Activated CD4-positive, CD25-positive, alpha-beta regulatory T cell treated with anti-CD3 and anti-CD28 coated beads, Interleukin-2, amount 50 U/mL, for 16 hours (primary cell): Measurements from ENCODE around the gene ITCH.
"Not testable (repeated sequence)": the region's sequence is repeated elsewhere in the genome, so short reads cannot be mapped to it uniquely, and the experiment has no call there.

Source experiments
- DNase-seq: peaks from one replicate; pipeline ENCODE4 v3.0.0-alpha.2; 2020; ENCODE audit warnings: low read depth, low spot score

The ITCH gene

GRCh38 chr20:34452281-34452982, 89.4 kb downstream of the ITCH start:
- no peak for DNase-seq

GRCh38 chr20:34458631-34459030, 95.6 kb downstream of the ITCH start:
- no peak for DNase-seq

GRCh38 chr20:34459209-34459897, 96.3 kb downstream of the ITCH start:
- DNase-seq: no peak

GRCh38 chr20:34461779-34462087, 98.7 kb downstream of the ITCH start:
- no peak for DNase-seq

- no peak for DNase-seq
These were observed 105.9 kb downstream of the ITCH start for GRCh38 chr20:34468951-34469350.

- DNase-seq: no peak
These were observed 109.3 kb downstream of the ITCH start for GRCh38 chr20:34472246-34472925.

- DNase-seq: no peak
These were observed 110.3 kb downstream of the ITCH start for GRCh38 chr20:34473262-34473883.

- peak; percentile 3 for DNase-seq
These were observed 113.1 kb downstream of the ITCH start for GRCh38 chr20:34475979-34476736.

- DNase-seq: no peak
These were observed 116.6 kb downstream of the ITCH start for GRCh38 chr20:34479627-34480026.

GRCh38 chr20:34482154-34482553, 119.1 kb downstream of the ITCH start:
- DNase-seq: not testable (repeated sequence)

- DNase-seq: not testable (repeated sequence)
These were observed 120.6 kb downstream of the ITCH start for GRCh38 chr20:34483585-34484220.

GRCh38 chr20:34485068-34485634, 122.1 kb downstream of the ITCH start:
- DNase-seq: no peak

GRCh38 chr20:34491226-34491931, 128.3 kb downstream of the ITCH start:
- no peak for DNase-seq

GRCh38 chr20:34491932-34492509, 128.9 kb downstream of the ITCH start:
- no peak for DNase-seq

- no peak for DNase-seq
These were observed 130.6 kb downstream of the ITCH start for GRCh38 chr20:34493646-34494045.

- no peak for DNase-seq
These were observed 132.2 kb downstream of the ITCH start for GRCh38 chr20:34495307-34495706.

GRCh38 chr20:34495916-34496315, 132.8 kb downstream of the ITCH start:
- DNase-seq: no peak

GRCh38 chr20:34497596-34497995, 134.5 kb downstream of the ITCH start:
- DNase-seq: not testable (repeated sequence)

- DNase-seq: no peak
These were observed 137.8 kb downstream of the ITCH start for GRCh38 chr20:34500823-34501222.

GRCh38 chr20:34506480-34506879, 143.4 kb downstream of the ITCH start:
- DNase-seq: no peak
